ENCODE data around the gene TANGO6. TPM values are rescaled to one million over a fixed set of nuclear protein-coding genes. Genes with fewer than 3 reads are reported as not detected.

TANGO6 gene
- total RNA-seq, 1 donor from 2014 or later: 12.8 TPM

DNA sequence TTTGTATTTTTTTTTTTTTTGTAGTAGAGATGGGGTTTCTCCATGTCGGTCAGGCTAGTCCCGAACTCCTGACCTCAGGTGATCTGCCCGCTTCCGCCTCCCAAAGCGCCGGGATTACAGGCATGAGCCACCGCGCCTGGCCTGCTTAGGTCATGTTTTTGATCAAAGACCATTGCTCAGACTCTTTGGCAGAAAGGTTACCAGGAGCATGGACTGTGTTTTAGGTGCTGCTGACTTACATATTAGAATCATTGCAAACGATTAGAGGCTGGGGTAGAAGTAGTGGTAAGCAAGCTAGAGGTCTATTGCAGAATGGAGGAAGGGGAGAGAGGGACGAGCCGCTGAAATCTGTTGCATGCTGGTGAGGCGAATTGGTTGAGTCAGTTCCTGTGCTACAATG, 79.8 kb downstream of the TANGO6 start:
- DNase-seq (ENCODE audit: low spot score): no peak
- peaks cover 19% of the 10 kb centered on the region for H3K36me3 Mint-ChIP-seq

DNA sequence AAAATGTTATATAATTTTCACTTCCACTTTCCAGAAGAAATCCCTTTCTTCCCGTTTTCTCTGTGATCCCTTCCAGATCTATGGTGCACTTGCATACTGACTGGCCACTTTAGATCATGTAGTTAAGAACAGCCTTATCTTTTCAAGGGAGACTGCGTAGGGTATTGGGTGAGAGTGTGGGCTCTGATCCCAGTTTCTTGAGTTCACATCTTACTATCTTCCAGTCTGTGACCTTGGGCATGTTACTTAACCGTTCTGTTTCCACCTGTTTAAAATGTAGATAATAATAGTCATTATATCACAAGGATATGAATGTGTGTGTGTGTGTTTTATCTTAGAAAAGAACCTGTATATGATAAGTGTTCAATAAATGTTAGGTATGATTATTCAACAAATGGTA, 83.7 kb downstream of the TANGO6 start:
- no peaks in the 10 kb centered on the region for H3K9me3 Mint-ChIP-seq
- Histone ChIP-seq H3K27me3 (no peaks in the 10 kb centered on the region), H3K9me3 (ENCODE audit: low read depth) (no peaks in the 10 kb centered on the region), H3K4me1 (peaks cover 10% of the 10 kb centered on the region), H3F3A (ENCODE audit: low read depth) (no peaks in the 10 kb centered on the region), H4K20me1 (ENCODE audit: low read depth) (no peaks in the 10 kb centered on the region), H3K9ac (no peak overlapping the region), H3K4me2 (no peak overlapping the region), H3K4me3 (no peak overlapping the region), H3K36me3 (no peaks in the 10 kb centered on the region), H2AFZ (replicated peaks) (no peak overlapping the region), H3K79me2 (ENCODE audit: low read depth) (no peaks in the 10 kb centered on the region), H3K27ac (no peak overlapping the region)
- H3K27me3 Mint-ChIP-seq (ENCODE audit: insufficient read depth, low read depth): no peaks in the 10 kb centered on the region
- no peaks in the 10 kb centered on the region for H3K4me1 Mint-ChIP-seq
- H3K4me3 Mint-ChIP-seq: no peak overlapping the region
- no peak overlapping the region for H3K27ac Mint-ChIP-seq
- TF ChIP-seq EZH2 (IDR thresholded peaks at IDR 0.05) (no peak), EZH2phosphoT487 (IDR thresholded peaks at IDR 0.05) (no peak)
- TF ChIP-seq, protein P1, sequence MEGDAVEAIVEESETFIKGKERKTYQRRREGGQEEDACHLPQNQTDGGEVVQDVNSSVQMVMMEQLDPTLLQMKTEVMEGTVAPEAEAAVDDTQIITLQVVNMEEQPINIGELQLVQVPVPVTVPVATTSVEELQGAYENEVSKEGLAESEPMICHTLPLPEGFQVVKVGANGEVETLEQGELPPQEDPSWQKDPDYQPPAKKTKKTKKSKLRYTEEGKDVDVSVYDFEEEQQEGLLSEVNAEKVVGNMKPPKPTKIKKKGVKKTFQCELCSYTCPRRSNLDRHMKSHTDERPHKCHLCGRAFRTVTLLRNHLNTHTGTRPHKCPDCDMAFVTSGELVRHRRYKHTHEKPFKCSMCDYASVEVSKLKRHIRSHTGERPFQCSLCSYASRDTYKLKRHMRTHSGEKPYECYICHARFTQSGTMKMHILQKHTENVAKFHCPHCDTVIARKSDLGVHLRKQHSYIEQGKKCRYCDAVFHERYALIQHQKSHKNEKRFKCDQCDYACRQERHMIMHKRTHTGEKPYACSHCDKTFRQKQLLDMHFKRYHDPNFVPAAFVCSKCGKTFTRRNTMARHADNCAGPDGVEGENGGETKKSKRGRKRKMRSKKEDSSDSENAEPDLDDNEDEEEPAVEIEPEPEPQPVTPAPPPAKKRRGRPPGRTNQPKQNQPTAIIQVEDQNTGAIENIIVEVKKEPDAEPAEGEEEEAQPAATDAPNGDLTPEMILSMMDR (IDR thresholded peaks at IDR 0.05): no peak
- peaks cover 32% of the 10 kb centered on the region for H3K36me3 Mint-ChIP-seq
- DNase-seq (ENCODE audit: low spot score): no peak

More for the DNA sequence above, 79.8 kb downstream of the TANGO6 start:
- Histone ChIP-seq H3K4me1 (peaks cover 10% of the 10 kb centered on the region), H3K36me3 (no peaks in the 10 kb centered on the region), H2AFZ (replicated peaks) (no peak overlapping the region), H3K27me3 (no peaks in the 10 kb centered on the region), H3F3A (ENCODE audit: low read depth) (no peaks in the 10 kb centered on the region), H3K9me3 (ENCODE audit: low read depth) (no peaks in the 10 kb centered on the region), H4K20me1 (ENCODE audit: low read depth) (no peaks in the 10 kb centered on the region), H3K4me3 (no peak overlapping the region), H3K79me2 (ENCODE audit: low read depth) (no peaks in the 10 kb centered on the region), H3K9ac (no peak overlapping the region), H3K4me2 (no peak overlapping the region), H3K27ac (peak overlapping the region; percentile 65)
- H3K9me3 Mint-ChIP-seq: no peaks in the 10 kb centered on the region
- no peaks in the 10 kb centered on the region for H3K4me1 Mint-ChIP-seq
- TF ChIP-seq EZH2phosphoT487 (IDR thresholded peaks at IDR 0.05) (no peak), EZH2 (IDR thresholded peaks at IDR 0.05) (no peak)
- TF ChIP-seq, protein P1 (IDR thresholded peaks at IDR 0.05): no peak
- peaks cover 3% of the 10 kb centered on the region for H3K27me3 Mint-ChIP-seq (ENCODE audit: insufficient read depth, low read depth)
- no peak overlapping the region for H3K4me3 Mint-ChIP-seq
- no peak overlapping the region for H3K27ac Mint-ChIP-seq

DNA sequence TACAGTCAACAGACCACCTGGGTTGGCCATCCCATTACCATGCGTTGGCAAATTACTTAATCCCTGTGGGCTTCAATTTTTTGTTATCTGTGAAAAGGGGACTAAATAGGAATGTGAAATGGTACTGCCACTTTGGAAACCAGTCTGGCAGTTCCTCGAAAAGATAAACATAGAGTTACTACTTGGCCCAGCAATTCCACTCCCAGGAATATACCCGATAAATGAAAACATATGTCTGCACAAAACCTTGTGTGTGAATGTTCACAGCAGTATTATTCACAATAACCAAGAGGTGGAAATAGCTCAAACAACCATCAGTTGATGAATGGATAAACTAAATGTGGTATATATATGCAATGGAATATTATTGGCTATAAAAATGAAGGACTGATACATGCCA, 87.9 kb downstream of the TANGO6 start:
- H3F3A ChIP-seq (ENCODE audit: low read depth): no peaks in the 10 kb centered on the region
- H3K36me3 ChIP-seq: no peaks in the 10 kb centered on the region
- H3K9me3 ChIP-seq (ENCODE audit: low read depth): no peaks in the 10 kb centered on the region
- H2AFZ ChIP-seq (replicated peaks): no peak overlapping the region
- no peaks in the 10 kb centered on the region for H3K4me1 Mint-ChIP-seq
- no peaks in the 10 kb centered on the region for H3K79me2 ChIP-seq (ENCODE audit: low read depth)
- H4K20me1 ChIP-seq (ENCODE audit: low read depth): no peaks in the 10 kb centered on the region
- no peaks in the 10 kb centered on the region for H3K27me3 Mint-ChIP-seq (ENCODE audit: insufficient read depth, low read depth)
- H3K9ac ChIP-seq: no peak overlapping the region
- H3K4me3 ChIP-seq: no peak overlapping the region
- no peak overlapping the region for H3K27ac Mint-ChIP-seq
- no peak overlapping the region for H3K4me3 Mint-ChIP-seq
- H3K4me1 ChIP-seq: no peaks in the 10 kb centered on the region
- H3K27ac ChIP-seq: no peak overlapping the region
- no peaks in the 10 kb centered on the region for H3K27me3 ChIP-seq
- DNase-seq (ENCODE audit: low spot score): no peak
- H3K36me3 Mint-ChIP-seq: peaks cover 33% of the 10 kb centered on the region
- no peak overlapping the region for H3K4me2 ChIP-seq
- H3K9me3 Mint-ChIP-seq: no peaks in the 10 kb centered on the region
- TF ChIP-seq EZH2phosphoT487 (IDR thresholded peaks at IDR 0.05) (no peak), EZH2 (IDR thresholded peaks at IDR 0.05) (no peak)
- TF ChIP-seq, protein P1 (IDR thresholded peaks at IDR 0.05): no peak
